ENCODE data around the gene RAB43.

Gene RAB43

DNA sequence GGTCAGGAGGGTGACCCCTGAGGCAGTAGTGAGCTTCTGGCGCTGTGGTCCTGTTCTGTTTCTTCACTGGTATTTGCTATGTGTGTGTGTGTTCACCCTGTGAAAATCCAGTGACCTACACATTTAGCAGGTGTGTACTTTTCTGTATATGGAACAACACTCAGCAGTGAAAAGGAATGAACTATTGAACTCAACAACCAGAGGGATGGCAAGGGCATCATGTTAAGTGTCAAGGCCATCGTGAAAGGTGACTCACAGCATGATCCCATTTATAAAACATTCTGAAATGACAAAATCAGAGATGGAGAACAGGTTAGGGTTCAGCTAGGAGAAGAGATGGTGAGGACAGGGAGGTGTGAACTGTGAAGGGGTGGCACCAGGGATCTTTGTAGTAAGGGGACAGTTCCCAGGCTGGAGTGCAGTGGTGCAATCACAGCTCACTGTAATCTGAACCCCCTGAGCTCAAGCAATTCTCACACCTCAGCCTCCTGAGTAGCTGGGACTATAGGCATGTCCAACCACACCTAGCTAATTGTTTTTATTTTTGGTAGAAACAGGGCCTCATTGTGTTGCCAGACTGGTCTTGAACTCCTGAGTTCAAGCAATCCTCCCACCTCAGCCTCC is 10.0 kb upstream of the RAB43 start:
- DNase-seq (ENCODE audit: low read depth in 1 of 2, low spot score in 1 of 2): no peak
- no peaks in the 10 kb centered on the region for H3K27me3 ChIP-seq (ENCODE audit: insufficient read depth, poor library complexity, severe bottlenecking)
- no peak overlapping the region for H3K27ac ChIP-seq (replicated peaks)
- H3K4me3 ChIP-seq (replicated peaks; ENCODE audit: insufficient read depth, low read length): no peak overlapping the region
- no peak for TF ChIP-seq CTCF (IDR thresholded peaks at IDR 0.05; ENCODE audit: insufficient read depth, low read length)

GRCh38 chr3:129130291-129130813 is 8.7 kb upstream of the RAB43 start:
- no peak for TF ChIP-seq POLR2AphosphoS5 (IDR thresholded peaks at IDR 0.05; ENCODE audit: low read depth)
- TF ChIP-seq, protein P1, sequence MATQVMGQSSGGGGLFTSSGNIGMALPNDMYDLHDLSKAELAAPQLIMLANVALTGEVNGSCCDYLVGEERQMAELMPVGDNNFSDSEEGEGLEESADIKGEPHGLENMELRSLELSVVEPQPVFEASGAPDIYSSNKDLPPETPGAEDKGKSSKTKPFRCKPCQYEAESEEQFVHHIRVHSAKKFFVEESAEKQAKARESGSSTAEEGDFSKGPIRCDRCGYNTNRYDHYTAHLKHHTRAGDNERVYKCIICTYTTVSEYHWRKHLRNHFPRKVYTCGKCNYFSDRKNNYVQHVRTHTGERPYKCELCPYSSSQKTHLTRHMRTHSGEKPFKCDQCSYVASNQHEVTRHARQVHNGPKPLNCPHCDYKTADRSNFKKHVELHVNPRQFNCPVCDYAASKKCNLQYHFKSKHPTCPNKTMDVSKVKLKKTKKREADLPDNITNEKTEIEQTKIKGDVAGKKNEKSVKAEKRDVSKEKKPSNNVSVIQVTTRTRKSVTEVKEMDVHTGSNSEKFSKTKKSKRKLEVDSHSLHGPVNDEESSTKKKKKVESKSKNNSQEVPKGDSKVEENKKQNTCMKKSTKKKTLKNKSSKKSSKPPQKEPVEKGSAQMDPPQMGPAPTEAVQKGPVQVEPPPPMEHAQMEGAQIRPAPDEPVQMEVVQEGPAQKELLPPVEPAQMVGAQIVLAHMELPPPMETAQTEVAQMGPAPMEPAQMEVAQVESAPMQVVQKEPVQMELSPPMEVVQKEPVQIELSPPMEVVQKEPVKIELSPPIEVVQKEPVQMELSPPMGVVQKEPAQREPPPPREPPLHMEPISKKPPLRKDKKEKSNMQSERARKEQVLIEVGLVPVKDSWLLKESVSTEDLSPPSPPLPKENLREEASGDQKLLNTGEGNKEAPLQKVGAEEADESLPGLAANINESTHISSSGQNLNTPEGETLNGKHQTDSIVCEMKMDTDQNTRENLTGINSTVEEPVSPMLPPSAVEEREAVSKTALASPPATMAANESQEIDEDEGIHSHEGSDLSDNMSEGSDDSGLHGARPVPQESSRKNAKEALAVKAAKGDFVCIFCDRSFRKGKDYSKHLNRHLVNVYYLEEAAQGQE (IDR thresholded peaks at IDR 0.05; ENCODE audit: insufficient replicate concordance, low read depth): no peak
- no peak for TF ChIP-seq SPI1 (IDR thresholded peaks at IDR 0.05; ENCODE audit: borderline replicate concordance, low read depth)
- TF ChIP-seq GABPA (IDR thresholded peaks at IDR 0.05; ENCODE audit: low read depth): no peak
- TF ChIP-seq CTCF (IDR thresholded peaks at IDR 0.05; ENCODE audit: insufficient read depth, low read length): no peak

DNA sequence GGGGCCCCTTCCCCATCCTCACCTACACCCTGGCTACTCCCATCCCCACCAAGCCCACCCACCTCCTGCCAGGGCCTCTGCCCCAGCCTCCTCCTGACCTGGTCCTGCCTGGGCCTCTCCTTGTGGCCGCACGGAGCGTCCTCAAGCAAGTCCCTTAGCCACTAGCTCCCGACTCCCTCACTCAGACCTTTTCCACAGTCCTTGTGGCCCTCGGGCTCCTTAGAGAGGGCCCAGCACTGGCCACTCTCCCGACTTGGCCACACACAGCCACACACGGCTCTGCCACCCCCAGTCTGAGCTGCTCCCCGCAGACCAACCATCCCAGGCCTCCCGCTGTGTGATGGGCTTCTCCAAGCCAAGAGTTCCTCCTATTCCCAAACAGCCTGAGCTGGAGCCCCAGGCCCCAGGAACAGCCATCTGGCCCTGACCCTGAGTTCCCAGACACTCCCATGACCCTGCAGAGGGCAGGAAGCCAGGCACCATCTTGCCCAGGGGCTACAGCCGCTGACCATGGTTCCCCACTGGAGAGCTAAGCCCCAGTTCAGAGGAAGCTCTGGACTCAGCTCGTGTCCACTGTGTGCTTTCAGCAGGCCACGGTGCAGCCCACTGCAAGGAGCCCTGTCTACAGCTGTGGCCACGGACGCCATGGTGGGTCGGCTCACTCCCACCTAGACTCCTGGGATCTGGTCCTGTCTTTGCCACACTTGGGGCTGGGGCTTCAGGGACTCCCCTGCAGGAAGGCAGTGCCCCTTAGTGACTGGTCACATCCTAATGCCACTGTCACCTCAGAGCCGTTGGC is 7.0 kb upstream of the RAB43 start:
- H3K27ac ChIP-seq (replicated peaks): no peak overlapping the region
- H3K27me3 ChIP-seq (ENCODE audit: insufficient read depth, poor library complexity, severe bottlenecking): no peaks in the 10 kb centered on the region
- H3K4me3 ChIP-seq (replicated peaks; ENCODE audit: insufficient read depth, low read length): no peak overlapping the region
- DNase-seq (ENCODE audit: low read depth in 1 of 2, low spot score in 1 of 2): no peak
- TF ChIP-seq CTCF (IDR thresholded peaks at IDR 0.05; ENCODE audit: insufficient read depth, low read length): no peak
- TF ChIP-seq, protein P1 (IDR thresholded peaks at IDR 0.05; ENCODE audit: insufficient replicate concordance, low read depth): no peak
- no peak for TF ChIP-seq GABPA (IDR thresholded peaks at IDR 0.05; ENCODE audit: low read depth)
- TF ChIP-seq SPI1 (IDR thresholded peaks at IDR 0.05; ENCODE audit: borderline replicate concordance, low read depth): no peak
- no peak for TF ChIP-seq POLR2AphosphoS5 (IDR thresholded peaks at IDR 0.05; ENCODE audit: low read depth)

More at GRCh38 chr3:129130291-129130813, 8.7 kb upstream of the RAB43 start:
- Histone ChIP-seq H3K27ac (replicated peaks) (no peak overlapping the region), H3K27me3 (ENCODE audit: insufficient read depth, poor library complexity, severe bottlenecking) (no peaks in the 10 kb centered on the region), H3K4me3 (replicated peaks; ENCODE audit: insufficient read depth, low read length) (no peak overlapping the region)
- no peak for DNase-seq (ENCODE audit: low read depth in 1 of 2, low spot score in 1 of 2)
